ENCODE measurements around the gene FRMPD3.
"Not testable (repeated sequence)": the region's sequence is repeated elsewhere in the genome, so short reads cannot be mapped to it uniquely, and the experiment has no call there.

FRMPD3 gene

DNA sequence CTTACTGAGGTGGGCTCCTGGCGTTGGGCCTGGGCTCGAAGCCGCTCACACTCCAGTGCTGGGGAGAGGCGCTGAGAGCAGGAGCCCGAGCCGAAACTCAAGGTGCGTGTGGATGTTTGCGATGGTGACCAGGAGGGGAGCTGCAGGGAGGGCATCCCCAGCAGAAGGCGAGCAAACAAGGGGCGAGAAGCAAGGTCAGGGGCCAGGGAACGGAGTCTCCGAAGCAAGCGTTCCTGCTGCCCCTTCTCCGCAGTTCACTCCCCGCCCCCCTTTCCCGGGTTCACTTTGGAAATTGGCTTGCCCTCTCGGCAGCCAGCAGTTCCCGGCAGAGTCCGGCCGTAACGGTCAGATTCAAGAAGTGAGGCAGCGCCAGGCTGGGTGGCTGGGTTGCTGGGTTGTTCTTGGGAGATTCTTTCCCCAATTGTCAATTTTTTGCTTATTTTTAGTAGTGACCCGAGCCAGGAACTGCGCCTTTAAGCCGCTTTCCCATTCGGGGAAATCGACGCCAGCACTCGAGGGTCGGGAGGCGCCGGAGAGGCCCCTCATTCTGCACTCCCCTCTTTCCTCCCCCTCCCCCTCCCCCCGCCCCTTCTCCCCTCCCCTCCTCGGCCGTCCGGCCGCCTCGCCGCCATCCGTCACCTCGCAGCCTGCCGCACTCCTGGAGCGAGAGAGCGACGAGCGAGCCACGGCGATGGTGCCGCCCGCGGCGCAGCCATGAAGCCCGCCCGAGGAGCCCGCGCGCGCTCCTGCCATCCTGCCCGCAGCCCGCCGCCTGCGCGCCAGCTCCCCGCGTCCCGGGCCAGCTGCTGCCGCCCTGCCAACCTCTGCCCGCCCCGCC is at the start of gene FRMPD3:
Gene FRMPD3 (plus strand): TSS at position 655 of the 838 bp plus-strand sequence. CDS start 76,937 bp downstream, outside the sequence.
- DNase-seq, result peak; percentile 9

DNA sequence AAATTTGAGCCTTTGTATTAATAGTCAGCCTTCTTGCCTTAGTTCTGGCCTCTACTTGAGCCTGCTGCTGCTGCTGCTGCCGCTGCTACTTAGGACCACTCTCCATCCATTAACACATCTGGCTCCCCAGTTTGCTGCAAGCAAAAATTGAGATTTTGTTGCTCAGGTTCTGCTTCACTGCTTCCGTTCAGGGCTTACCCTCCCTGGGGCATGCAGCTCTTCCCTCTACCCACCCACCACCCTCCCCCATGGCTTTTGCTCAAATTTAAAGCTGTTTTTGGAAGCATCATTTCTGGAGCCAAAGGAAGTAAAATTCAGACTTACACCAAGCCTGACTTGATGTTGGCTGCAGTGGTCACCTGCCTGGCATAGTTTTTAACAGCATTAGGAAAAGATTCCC is 28.9 kb upstream of the FRMPD3 start:
- no peak for DNase-seq

DNA sequence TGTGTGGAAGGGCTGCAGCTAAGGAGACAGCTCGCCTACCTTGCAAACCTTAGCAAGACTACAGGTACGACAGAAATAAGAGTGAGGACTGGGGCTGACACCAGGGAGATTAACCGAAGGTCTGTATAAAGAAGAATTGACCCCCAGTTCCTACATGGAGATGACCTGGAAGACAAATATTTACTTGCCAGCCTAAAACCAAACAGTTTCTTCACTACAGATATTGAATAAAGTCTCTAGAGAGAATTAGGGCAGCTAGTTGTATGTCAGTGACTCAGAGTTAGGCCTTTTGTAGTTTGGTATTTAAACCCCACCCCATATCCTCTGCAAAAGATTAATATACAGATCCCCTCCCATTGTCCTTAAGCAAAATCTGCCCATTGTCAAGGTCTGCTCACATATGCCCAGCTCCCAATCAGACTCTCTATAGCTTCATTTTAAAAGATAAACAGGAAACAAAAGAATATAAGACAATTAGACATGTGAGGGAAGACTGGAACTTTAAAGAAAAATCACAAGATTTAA is 28.1 kb upstream of the FRMPD3 start:
- no peak for DNase-seq

DNA sequence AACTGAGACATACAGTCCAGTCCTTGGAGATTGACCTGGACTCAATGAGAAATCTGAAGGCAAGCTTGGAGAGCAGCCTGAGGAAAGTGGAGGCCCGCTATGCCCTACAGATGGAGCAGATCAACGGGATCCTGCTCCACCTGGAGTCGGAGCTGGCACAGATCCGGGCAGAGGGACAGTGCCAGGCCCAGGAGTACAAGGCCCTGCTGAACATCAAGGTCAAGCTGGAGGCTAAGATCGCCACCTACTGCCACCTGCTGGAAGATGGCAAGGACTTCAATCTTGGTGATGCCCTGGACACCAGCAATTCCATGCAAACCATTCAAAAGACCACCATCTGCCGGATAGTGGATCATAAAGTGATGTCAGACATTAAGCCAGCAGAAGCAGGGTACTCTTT is 20.4 kb upstream of the FRMPD3 start:
- DNase-seq, result no peak

DNA sequence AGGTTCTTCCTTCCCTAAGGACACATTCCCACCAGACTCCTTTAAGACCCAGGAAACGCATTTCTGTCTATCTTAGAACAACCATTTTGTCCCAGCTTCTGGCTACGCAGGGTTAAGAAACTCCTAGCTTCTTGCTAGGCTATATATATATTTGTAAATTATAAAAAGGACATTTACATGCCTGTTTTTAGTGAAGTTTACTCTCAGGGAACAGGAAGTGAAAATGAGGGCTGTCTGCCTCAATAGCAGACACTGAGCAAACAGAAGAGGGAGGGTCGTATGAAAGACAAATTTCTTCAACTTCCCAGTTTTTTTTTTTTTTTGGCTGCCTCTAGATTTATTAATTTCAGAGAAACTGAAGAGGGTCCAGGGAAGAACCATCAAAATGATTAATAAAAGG is 9.3 kb upstream of the FRMPD3 start:
- no peak for DNase-seq

DNA sequence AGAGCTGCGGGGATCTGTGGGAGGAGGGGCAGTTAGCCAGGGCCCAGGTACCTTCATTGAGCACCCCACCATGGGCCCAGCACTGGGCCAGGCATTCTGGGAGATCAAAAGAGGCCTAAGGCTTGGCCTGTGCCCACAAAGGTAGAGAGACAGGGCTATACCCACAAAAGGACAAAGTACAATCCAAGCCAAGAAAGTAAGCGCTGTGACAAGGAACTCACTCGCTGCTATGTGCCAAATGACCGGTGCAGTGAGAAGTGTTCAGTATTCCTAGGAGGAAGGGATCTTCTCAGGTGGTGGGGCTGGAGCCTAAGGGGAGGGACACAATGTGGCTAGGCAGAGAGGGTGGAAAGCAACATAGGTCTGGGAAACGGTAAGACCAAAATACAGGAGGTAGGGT is 8.8 kb upstream of the FRMPD3 start:
- DNase-seq, result no peak

DNA sequence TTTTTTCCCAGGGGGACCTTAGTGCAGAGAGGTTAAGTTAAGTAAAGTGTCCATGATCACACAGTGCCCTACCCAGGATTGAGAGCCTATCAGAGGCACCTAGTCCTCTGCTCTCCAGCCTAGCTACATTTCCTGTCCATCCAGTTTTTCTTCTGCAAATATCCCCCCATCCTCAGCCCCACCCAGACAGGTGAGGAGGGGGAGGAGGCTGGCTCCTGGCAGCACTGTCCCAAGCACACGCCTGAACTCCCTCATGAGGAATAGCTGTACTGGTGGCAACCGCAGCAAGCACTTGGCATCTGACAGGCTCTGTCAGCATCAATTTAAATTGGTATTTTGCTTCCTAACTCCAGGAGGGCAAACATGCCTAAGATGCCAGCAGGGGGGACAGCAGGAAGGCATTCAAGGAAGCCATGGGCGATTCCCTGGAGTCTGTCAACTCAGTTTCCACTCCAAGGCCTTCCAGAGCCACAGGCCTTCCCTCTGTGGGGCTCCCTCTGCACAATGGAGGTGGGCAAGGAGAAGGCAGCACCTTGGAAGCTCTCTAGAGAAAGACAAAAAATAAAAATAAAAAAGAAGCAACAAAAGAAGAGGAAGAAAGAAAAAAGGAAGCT is 6.4 kb upstream of the FRMPD3 start:
- DNase-seq, result no peak

DNA sequence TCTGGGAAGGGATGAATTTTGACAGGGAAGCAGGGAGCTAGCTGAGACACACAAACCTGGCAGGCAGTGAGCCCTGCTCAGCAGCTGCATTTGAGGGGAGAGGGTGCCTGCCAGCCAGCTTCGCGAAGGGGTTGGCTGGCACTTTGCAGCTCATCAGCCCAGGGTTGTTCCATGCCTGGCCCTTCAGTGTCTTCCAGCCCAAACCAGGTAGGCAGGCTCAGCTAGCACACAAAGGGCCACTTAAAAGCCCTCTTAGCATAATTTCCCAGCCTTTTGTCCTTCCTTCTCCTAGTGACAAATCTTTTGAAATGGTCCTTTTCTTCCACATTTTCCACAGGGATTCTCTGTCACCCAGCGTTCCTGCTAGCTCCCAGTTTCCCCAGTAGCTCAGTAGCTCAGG is 4.3 kb upstream of the FRMPD3 start:
- no peak for DNase-seq

DNA sequence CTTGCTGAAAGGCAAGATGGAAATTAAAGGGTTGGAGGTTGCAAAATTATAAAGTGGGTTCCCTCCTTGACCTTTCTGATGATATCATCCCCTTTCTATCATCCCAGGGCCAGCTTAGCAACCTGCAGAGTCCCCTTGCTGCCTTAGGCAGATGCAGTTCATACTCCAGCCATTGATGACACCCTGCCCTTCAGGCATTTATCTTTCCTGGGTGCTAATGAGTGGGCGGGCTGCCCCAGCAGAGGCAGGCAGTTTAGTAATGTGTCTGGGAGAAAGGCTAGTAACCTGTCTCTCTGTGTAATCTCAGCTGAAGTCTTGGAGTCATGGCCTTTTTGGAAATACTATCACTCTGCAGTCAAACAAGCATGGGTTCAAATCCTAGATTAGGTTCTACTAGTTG is 3.8 kb upstream of the FRMPD3 start:
- no peak for DNase-seq

DNA sequence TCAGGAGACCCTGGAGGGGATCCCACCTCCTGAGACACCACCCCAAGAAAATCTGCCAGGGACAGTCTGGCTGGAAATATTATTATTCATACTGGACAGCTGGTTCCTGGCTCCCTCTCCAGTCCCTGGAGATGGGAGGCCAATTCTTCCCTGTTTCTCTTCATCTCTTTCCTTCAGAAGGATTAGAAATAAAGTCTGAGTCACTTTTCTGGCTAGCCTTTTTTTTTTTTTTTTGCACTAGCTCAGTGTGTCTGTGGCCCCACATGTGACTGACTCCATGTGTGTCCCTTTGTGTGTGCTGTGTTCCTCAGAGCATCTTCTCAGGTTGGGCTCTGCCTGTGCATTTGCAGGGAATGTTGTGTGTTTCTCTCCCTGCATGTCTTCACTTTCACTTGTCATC is 1.8 kb upstream of the FRMPD3 start:
- no peak for DNase-seq

DNA sequence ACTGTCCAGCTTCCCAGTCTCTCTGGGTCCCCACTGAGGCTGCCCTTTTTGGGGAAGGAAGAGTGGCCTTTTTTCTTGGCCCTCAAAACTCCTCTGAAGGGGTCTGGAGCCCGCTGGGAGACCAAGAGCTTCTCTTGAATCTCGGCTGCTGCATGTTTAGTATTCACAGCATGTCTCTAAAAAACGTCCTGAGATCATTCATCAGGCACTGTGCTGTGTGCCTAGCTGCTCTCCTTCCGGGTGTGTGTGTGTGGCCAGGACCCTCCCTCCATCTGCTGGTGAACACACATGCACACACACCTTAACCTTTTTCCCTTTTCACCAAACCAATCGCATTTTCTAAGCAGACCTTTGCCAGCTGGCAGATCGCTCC is 841 bp upstream of the FRMPD3 start:
- no peak for DNase-seq

DNA sequence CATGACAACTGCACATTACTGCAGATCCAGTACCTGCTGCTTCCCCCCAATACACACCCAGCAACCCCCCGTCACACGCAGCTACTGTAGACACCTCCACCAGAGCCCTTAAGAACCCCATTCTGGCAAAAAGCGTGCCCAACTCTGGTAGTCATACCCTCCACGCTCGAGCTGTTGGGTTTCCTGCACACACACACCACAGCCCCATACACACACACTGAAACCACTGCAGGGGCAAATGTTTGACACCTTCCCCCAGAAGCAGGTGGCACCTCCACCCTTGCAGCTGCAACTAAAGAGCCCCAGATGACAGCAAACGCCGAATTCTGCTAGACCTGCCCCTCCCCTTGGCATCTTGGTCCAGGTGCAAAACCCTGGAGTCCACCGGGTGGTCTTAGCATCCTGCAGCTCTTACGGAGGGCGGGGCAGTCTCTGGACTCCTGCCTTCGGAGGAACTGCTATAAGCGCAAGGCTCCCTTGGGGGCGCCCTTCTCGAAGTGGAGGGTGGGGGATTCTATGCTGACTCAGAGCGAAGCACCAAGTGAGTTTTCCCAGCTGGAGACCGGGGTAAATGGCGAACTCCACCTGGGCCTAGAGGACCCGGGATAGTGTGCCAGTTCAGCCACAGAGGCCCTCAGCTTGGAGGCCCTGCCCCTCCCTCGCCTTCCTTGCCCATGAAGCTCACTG is 1.5 kb downstream of the FRMPD3 start:
- DNase-seq, result no peak

DNA sequence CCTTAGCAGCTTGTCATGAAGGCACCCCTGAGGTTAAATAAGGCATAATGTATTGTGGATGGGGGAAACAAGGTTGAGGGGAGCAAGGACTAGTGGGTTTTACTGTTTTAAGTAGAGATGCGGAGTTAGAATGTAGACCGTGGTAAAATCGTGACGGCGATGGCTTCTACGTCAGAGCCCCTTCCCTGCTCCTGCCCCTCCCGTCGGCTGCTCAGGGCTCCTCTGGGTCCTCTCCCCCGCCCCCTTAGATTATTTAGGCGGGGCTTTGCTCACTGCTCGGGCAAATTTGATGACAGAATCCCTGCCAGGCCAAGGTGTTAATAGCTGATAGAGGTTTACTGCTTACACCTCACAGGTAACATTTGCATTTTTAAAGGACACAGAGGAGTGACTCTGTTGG is 2.3 kb downstream of the FRMPD3 start:
- DNase-seq, result no peak

DNA sequence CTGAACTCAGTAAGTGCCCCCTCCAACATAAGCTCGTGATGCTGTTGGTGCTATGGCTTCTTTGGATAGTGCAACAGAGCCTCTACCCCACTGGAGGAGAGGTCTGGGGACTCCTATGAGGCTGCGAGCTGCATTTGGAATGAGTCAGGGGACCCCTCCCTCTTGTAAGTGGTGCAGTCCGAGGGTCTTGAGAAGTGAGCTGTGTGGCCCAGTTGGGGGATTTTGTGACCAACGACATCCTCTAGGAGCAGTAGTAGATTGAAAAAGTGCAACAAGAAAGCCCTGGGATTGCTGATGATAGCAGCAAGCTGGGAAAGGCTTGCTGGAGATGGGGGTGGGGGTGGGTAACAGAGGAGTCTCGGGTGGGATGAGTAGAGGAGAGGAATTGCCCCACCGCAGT is 3.1 kb downstream of the FRMPD3 start:
- no peak for DNase-seq

DNA sequence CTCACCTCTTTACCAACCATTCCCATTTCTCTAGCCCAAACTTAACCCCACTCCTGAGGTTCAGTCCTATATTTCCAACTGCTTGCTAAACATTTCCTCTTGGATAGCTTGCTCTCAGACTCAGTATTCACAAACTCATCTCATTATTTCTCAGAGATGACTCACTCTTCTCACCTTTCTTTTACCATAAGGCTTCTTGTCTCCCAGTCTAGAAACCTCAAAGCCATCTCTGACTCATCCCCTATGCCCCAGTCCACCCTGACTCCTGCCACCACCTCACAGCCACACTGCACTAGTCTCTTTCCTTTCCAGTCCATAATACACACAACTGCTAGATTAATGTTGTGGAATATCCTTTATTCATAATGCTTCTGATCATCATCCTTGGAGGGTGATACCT is 4.8 kb downstream of the FRMPD3 start:
- DNase-seq, result no peak

DNA sequence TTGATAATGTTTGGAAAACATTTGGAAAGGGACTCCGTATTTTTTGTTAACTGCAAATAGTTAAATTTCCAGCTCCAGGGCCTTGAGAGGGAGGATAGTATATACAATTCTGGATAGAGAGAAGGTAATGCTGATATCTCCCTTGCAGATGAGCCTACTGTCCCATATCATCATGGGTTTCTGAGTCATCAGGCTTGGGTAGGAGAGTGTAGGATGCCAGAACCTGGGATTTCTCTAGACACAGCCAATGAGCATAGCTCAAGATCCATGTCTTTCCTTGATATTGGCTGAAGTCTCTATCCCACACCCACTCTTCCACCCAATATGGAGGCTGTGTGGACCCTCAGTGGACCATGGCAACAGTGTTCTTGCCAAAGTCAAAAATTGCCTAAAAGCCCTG is 7.8 kb downstream of the FRMPD3 start:
- DNase-seq, result no peak

DNA sequence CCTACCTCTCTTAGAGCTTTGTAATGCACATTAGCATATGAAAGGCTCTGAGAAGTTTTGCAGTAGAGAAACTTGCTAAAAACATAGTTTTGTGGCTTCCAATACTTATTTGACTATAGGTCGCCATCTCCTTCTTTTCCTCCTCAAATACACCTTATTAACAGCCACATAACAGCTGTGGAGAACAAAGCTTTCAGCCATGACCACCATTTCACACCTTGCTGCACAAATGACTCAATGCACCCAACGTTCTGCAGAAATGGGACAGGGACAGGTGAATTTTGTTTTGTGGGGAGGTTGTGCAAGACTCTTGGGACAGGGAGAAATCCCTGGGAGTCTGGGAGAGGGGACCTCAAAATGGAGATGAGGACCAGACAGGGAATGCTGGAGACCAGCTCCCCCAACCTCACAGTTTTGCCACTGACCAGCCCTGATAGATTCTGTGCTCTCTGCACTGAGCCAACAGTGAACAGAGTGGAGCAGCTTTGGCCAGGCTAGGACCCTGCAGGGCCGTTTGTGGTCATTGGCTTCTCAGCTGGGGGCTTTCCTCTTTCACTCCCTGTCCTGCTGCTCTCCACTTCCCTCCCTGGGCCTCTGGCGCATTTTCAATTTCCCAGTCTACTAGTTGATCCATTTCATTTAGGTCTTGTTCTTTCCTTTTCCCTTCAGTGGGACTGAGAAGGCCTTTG is 16.6 kb downstream of the FRMPD3 start:
- no peak for DNase-seq

DNA sequence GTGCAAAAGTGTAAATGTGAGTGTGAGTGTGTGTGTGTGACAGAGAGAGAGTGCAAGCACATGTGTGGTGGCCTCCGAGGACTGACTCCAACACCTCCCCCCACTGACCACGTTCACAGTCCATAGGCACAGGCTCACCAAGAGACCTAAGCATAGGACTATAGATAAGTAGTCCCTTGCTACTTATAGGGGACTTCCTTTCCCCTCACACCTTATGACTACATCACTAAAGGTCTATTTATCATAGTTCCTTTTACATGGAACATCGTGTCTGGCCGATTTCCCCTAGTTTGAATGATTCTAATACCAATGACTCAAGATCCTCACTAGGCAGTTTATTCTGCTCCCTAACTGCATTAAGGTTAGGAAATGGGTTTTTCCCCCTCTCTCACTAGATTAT is 17.8 kb downstream of the FRMPD3 start:
- no peak for DNase-seq

DNA sequence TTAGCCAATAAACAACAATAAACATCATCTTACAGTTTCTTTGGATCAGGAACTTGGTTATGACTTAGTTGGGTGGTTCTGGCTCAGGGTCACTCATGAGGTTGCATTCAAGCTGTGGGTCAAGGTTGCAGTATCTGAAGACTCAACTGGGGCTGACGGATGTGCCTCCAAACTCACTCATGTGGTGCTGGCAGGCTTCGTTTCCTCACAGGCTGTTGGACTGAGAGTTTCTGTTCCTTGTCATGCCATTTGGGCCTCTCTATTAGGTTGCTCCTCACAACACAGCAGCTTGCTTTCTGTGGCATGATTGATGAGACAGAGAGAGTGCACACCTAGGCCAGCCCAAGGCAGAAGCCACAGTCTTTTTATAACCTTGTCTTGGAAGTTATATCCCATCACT is 20.7 kb downstream of the FRMPD3 start:
- no peak for DNase-seq

DNA sequence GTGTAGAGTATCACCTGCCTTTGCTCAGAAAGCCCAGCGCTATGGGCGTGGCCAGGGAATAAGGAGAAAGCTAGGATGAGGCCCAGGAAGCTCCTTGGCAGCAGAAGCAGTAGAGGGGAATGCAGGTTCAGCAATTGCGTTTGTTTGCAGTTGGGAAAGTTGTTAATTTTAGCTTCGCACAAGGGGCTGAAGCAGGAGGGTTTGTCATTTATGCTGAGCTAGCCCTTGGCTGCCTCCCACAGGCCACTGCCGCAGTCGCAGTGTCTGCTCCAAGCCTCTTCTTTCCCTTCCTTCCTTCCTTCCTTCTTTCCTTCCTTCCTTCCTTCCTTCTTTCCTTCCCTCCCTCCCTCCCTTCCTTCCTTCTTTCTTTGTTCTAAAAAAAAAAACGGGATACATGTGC is 21.5 kb downstream of the FRMPD3 start:
- DNase-seq, result no peak

DNA sequence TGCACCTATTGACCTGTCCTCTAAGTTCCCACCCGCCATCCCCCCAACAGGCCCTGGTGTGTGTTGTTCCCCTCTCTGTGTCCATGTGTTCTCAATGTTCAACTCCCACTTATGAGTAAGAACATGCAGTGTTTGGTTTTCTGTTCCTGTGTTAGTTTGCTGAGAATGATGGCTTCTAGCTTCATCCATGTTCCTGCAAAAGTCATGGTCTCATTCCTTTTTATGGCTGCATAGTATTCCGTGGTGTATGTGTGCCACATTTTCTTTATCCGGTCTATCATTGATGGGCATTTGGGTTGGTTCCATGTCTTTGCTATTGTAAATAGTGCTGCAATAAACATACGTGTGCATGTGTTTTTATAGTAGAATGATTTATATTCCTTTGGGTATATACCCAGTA is 22.0 kb downstream of the FRMPD3 start:
- not testable (repeated sequence) for DNase-seq

DNA sequence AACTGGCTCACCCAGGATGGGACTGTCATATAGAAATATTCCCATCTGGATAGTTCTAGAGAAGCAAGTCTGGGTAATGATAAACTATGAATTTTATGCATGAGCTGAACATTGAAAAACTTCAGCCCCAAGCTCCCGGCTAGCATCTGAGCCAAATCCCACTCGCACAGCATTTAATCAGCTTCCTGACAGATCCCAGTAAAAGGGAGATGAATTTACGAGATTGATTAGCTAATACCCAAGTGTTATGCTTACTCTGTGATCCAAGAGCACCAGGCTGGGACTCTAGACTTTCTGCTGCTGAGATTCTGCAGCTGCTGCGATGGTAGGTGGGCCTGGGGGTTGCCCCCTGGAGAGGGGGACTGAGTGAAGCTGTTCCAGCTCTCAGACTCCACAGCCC is 28.0 kb downstream of the FRMPD3 start:
- no peak for DNase-seq

DNA sequence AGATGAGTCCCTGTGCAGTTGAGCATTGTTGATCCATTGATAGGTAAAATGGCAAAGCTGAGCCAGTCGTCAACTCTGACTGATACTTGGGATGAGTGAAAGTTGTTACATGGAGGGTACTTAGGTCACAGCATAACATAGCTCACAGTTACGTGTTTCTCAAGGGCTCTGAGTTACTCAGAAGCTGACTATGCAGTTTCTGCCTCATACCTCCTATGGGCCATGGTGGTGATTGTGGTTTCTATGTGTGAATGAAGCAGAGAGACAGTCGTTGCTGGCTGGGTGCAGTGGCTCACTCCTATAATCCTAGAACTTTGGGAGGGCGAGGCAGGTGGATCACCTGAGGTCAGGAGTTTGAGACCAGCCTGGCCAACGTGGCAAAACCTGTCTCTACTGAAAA is 30.8 kb downstream of the FRMPD3 start:
- no peak for DNase-seq

Data from NCI-H2107 (cell line).